Skeletal muscle satellite cell (primary cell): Measurements from ENCODE around the gene C1orf74.
"Not testable (repeated sequence)": the region's sequence is repeated elsewhere in the genome, so short reads cannot be mapped to it uniquely, and the experiment has no call there.

Experiments
- H3K27me3 ChIP-seq: 2 replicates; pipeline ENCODE4 v1.7.0; 2013; ENCODE audit warnings: low read length; ENCODE audit not compliant: control insufficient read depth, insufficient read depth
- H3K36me3 ChIP-seq: 2 replicates; pipeline ENCODE4 v1.7.0; 2013; ENCODE audit warnings: mild to moderate bottlenecking, control low read depth, low read length; ENCODE audit not compliant: insufficient read depth
- H3K4me1 ChIP-seq: 2 replicates; pipeline ENCODE4 v1.7.0; 2013; ENCODE audit warnings: low read length; ENCODE audit not compliant: control insufficient read depth, insufficient read depth
- H3K4me2 ChIP-seq: 2 replicates; pipeline ENCODE4 v1.7.0; 2013; ENCODE audit warnings: mild to moderate bottlenecking, low read length
- H3K4me3 ChIP-seq: 2 replicates; pipeline ENCODE4 v1.7.0; 2013; ENCODE audit warnings: low read length
- H3K9ac ChIP-seq: 2 replicates; pipeline ENCODE4 v1.7.0; 2013; ENCODE audit warnings: mild to moderate bottlenecking, low read depth, low read length, moderate library complexity
- H3K9me3 ChIP-seq: replicated peaks from 2 replicates; pipeline ENCODE4 v1.7.0; 2013; ENCODE audit warnings: mild to moderate bottlenecking, control low read depth, low read length

Gene C1orf74

GRCh38 chr1:209803568-209803967 lies 19.2 kb upstream of the C1orf74 start:
- H3K27me3 ChIP-seq: peaks cover 44% of the 10 kb centered on the region
- no peaks in the 10 kb centered on the region for H3K9me3 ChIP-seq
- H3K4me2 ChIP-seq: no peak overlapping the region
- peaks cover 20% of the 10 kb centered on the region for H3K4me1 ChIP-seq
- no peak overlapping the region for H3K4me3 ChIP-seq
- H3K9ac ChIP-seq: no peak overlapping the region
- H3K36me3 ChIP-seq: no peaks in the 10 kb centered on the region

- peaks cover 49% of the 10 kb centered on the region for H3K27me3 ChIP-seq
- no peak overlapping the region for H3K4me2 ChIP-seq
- H3K9ac ChIP-seq: no peak overlapping the region
- no peaks in the 10 kb centered on the region for H3K9me3 ChIP-seq
- H3K4me3 ChIP-seq: no peak overlapping the region
- peaks cover 13% of the 10 kb centered on the region for H3K4me1 ChIP-seq
- no peaks in the 10 kb centered on the region for H3K36me3 ChIP-seq
These were observed 18.4 kb upstream of the C1orf74 start for GRCh38 chr1:209802780-209803152.

GRCh38 chr1:209802117-209802779 lies 17.9 kb upstream of the C1orf74 start:
- no peak overlapping the region for H3K4me3 ChIP-seq
- no peaks in the 10 kb centered on the region for H3K36me3 ChIP-seq
- H3K27me3 ChIP-seq: peaks cover 53% of the 10 kb centered on the region

GRCh38 chr1:209800984-209801834 lies 16.9 kb upstream of the C1orf74 start:
- peaks cover 6% of the 10 kb centered on the region for H3K4me1 ChIP-seq
- H3K27me3 ChIP-seq: peaks cover 57% of the 10 kb centered on the region
- no peaks in the 10 kb centered on the region for H3K9me3 ChIP-seq
- H3K36me3 ChIP-seq: no peaks in the 10 kb centered on the region
- H3K9ac ChIP-seq: no peak overlapping the region
- H3K4me2 ChIP-seq: no peak overlapping the region
- H3K4me3 ChIP-seq: no peak overlapping the region

More at GRCh38 chr1:209802117-209802779, 17.9 kb upstream of the C1orf74 start:
- Histone ChIP-seq H3K4me1 (peaks cover 9% of the 10 kb centered on the region), H3K9ac (no peak overlapping the region), H3K9me3 (no peaks in the 10 kb centered on the region), H3K4me2 (no peak overlapping the region)

- Histone ChIP-seq H3K36me3 (no peaks in the 10 kb centered on the region), H3K4me3 (no peak overlapping the region), H3K27me3 (peaks cover 70% of the 10 kb centered on the region), H3K9me3 (no peaks in the 10 kb centered on the region), H3K4me1 (no peaks in the 10 kb centered on the region), H3K4me2 (no peak overlapping the region), H3K9ac (no peak overlapping the region)
These were observed 13.8 kb upstream of the C1orf74 start for GRCh38 chr1:209797978-209798639.

GRCh38 chr1:209793711-209794110 lies 9.4 kb upstream of the C1orf74 start:
- H3K4me3 ChIP-seq: not testable (repeated sequence)

GRCh38 chr1:209791920-209792319 lies 7.6 kb upstream of the C1orf74 start:
- Histone ChIP-seq H3K27me3 (peaks cover 84% of the 10 kb centered on the region), H3K9me3 (no peaks in the 10 kb centered on the region), H3K9ac (no peak overlapping the region), H3K4me3 (no peak overlapping the region), H3K4me2 (no peak overlapping the region), H3K4me1 (no peaks in the 10 kb centered on the region), H3K36me3 (no peaks in the 10 kb centered on the region)

More at GRCh38 chr1:209793711-209794110, 9.4 kb upstream of the C1orf74 start:
- not testable (repeated sequence) for H3K9me3 ChIP-seq, H3K4me1 ChIP-seq, H3K36me3 ChIP-seq, H3K4me2 ChIP-seq, H3K9ac ChIP-seq
- peaks cover 78% of the 10 kb centered on the region for H3K27me3 ChIP-seq

GRCh38 chr1:209790286-209791193 lies 6.2 kb upstream of the C1orf74 start:
- no peaks in the 10 kb centered on the region for H3K9me3 ChIP-seq
- H3K4me1 ChIP-seq: no peaks in the 10 kb centered on the region
- no peaks in the 10 kb centered on the region for H3K36me3 ChIP-seq
- H3K4me3 ChIP-seq: no peak overlapping the region
- peaks cover 82% of the 10 kb centered on the region for H3K27me3 ChIP-seq
- no peak overlapping the region for H3K9ac ChIP-seq
- H3K4me2 ChIP-seq: no peak overlapping the region

- Histone ChIP-seq H3K9me3 (no peaks in the 10 kb centered on the region), H3K27me3 (peaks cover 70% of the 10 kb centered on the region), H3K4me2 (no peak overlapping the region), H3K36me3 (no peaks in the 10 kb centered on the region), H3K4me1 (peaks cover 3% of the 10 kb centered on the region), H3K4me3 (no peak overlapping the region), H3K9ac (no peak overlapping the region)
These were observed 4.9 kb upstream of the C1orf74 start for GRCh38 chr1:209789245-209789644.

GRCh38 chr1:209787551-209787950 lies 3.2 kb upstream of the C1orf74 start:
- Histone ChIP-seq H3K9me3 (no peaks in the 10 kb centered on the region), H3K4me3 (no peak overlapping the region), H3K4me1 (peaks cover 13% of the 10 kb centered on the region), H3K4me2 (no peak overlapping the region), H3K9ac (no peak overlapping the region), H3K36me3 (no peaks in the 10 kb centered on the region), H3K27me3 (peaks cover 53% of the 10 kb centered on the region)

GRCh38 chr1:209786146-209786545 lies 1.8 kb upstream of the C1orf74 start:
- Histone ChIP-seq H3K9me3 (no peaks in the 10 kb centered on the region), H3K4me3 (no peak overlapping the region), H3K4me1 (peaks cover 13% of the 10 kb centered on the region), H3K27me3 (peaks cover 40% of the 10 kb centered on the region), H3K36me3 (no peaks in the 10 kb centered on the region), H3K9ac (no peak overlapping the region), H3K4me2 (no peak overlapping the region)
